B cell (primary cell): Measurements from ENCODE around the gene KCNT2. TPM values are rescaled to one million over a fixed set of nuclear protein-coding genes. Genes with fewer than 3 reads are reported as not detected.

ENCODE experiments used
- ATAC-seq: fragments of 200-7000 bp; cut with Tn5 transposase; one replicate; pipeline ENCODE4 v1.10.0; 2021; ENCODE audit warnings: low read depth, mild to moderate bottlenecking, moderate number of reproducible peaks, moderate library complexity
- CTCF ChIA-PET: fragments of 350-600 bp; sonication (Branson Sonifier 250); formaldehyde crosslinking; loops from one replicate; lab custom pipeline; 2021; ENCODE audit warnings: antibody characterized with exemption, inconsistent platforms; lab: Charles Lee
- POLR2A ChIA-PET: fragments of 350-600 bp; sonication (Branson Sonifier 250); formaldehyde crosslinking; loops from one replicate; lab custom pipeline; 2021; ENCODE audit warnings: antibody characterized with exemption; lab: Charles Lee
- DNase-seq: peaks from one replicate; pipeline ENCODE4 v3.0.0; 2013
- H2AFZ ChIP-seq: 2 replicates; pipeline ENCODE4 v1.6.1; 2012; ENCODE audit warnings: mild to moderate bottlenecking, low read depth, low read length; ENCODE audit not compliant: insufficient read depth, poor library complexity, severe bottlenecking
- H3K27ac ChIP-seq, 2 donors: 1 replicate in 1 of 2; 2 replicates in 1 of 2; pipeline ENCODE4 v1.5.1; 2012 to 2013; ENCODE audit warnings: low read length in 2 of 2, mild to moderate bottlenecking in 2 of 2, moderate library complexity in 1 of 2
- H3K27me3 ChIP-seq, 4 experiments: fragments of 200-600 bp in 1 of 4; sonication (generic) in 1 of 4; replicated peaks in 1 of 4; 1 replicate in 2 of 4; 2 replicates in 2 of 4; pipeline versions ENCODE4 v1.6.1 to v1.7.0; 2013 to 2016; ENCODE audit warnings: low read length in 3 of 4, mild to moderate bottlenecking in 2 of 4, mixed read lengths in 1 of 4, moderate library complexity in 1 of 4; ENCODE audit not compliant: insufficient read depth in 4 of 4, control insufficient read depth in 3 of 4; ENCODE audit errors: control extremely low read depth in 1 of 4
- H3K36me3 ChIP-seq, 2 experiments: replicated peaks in 1 of 2; 1 replicate in 1 of 2; 2 replicates in 1 of 2; pipeline versions ENCODE4 v1.6.1 to v1.7.1; 2013; ENCODE audit warnings: low read length in 1 of 2; ENCODE audit not compliant: insufficient read depth in 2 of 2, control insufficient read depth in 1 of 2; ENCODE audit errors: control extremely low read depth in 1 of 2, extremely low read depth in 1 of 2
- H3K4me1 ChIP-seq, 2 donors: fragments of 200-600 bp in 1 of 2; sonication (generic) in 1 of 2; 1 replicate in 1 of 2; 2 replicates in 1 of 2; pipeline versions ENCODE4 v1.5.1 to v1.6.1; 2013 to 2017; ENCODE audit warnings: low read length in 2 of 2; ENCODE audit not compliant: control insufficient read depth in 2 of 2, insufficient read depth in 2 of 2
- H3K4me2 ChIP-seq: replicated peaks from 2 replicates; pipeline ENCODE3; 2012; ENCODE audit warnings: mild to moderate bottlenecking, low read depth, low read length; ENCODE audit not compliant: poor library complexity, severe bottlenecking
- H3K4me3 ChIP-seq, 5 experiments: fragments of 200-600 bp in 1 of 5; sonication (generic) in 1 of 5; 1 replicate in 3 of 5; 2 replicates in 2 of 5; pipeline versions ENCODE4 v1.5.1 to v1.7.0; 2011 to 2016; ENCODE audit warnings: low read length in 4 of 5, mild to moderate bottlenecking in 4 of 5, low read depth in 2 of 5, control low read depth in 1 of 5, moderate library complexity in 1 of 5; ENCODE audit not compliant: insufficient read depth in 1 of 5; ENCODE audit errors: control extremely low read depth in 1 of 5, extremely low read depth in 1 of 5
- H3K79me2 ChIP-seq: fragments of 200-600 bp; sonication (generic); one replicate; pipeline ENCODE4 v1.6.0; 2016; ENCODE audit warnings: low read length; ENCODE audit not compliant: control insufficient read depth, insufficient read depth
- H3K9ac ChIP-seq: fragments of 200-600 bp; sonication (generic); 2 replicates; pipeline ENCODE4 v1.6.1; 2017; ENCODE audit warnings: mild to moderate bottlenecking, low read length, moderate library complexity
- H3K9me3 ChIP-seq, 3 donors: one replicate each; pipeline versions ENCODE4 v1.6.1 to v1.7.1; 2013; ENCODE audit warnings: low read length in 2 of 3; ENCODE audit not compliant: control insufficient read depth in 2 of 3, insufficient read depth in 1 of 3; ENCODE audit errors: control extremely low read depth in 1 of 3
- H4K20me1 ChIP-seq: 2 replicates; pipeline ENCODE4 v1.6.0; 2012; ENCODE audit warnings: mild to moderate bottlenecking, low read length; ENCODE audit not compliant: insufficient read depth, control insufficient read depth, poor library complexity, severe bottlenecking
- H3K27ac Mint-ChIP-seq: one replicate; pipeline ENCODE4 v1.8.0; 2021; ENCODE audit warnings: mixed read lengths
- H3K27me3 Mint-ChIP-seq: one replicate; pipeline ENCODE4 v1.8.0; 2021; ENCODE audit warnings: mixed read lengths
- H3K4me1 Mint-ChIP-seq: one replicate; pipeline ENCODE4 v1.8.0; 2021; ENCODE audit warnings: mixed read lengths
- H3K4me3 Mint-ChIP-seq: one replicate; pipeline ENCODE4 v1.8.0; 2021; ENCODE audit warnings: mixed read lengths
- H3K9me3 Mint-ChIP-seq: one replicate; pipeline ENCODE4 v1.8.0; 2022; ENCODE audit warnings: mixed read lengths; ENCODE audit not compliant: insufficient read depth
- EZH2 ChIP-seq: IDR thresholded peaks from 2 replicates; pipeline ENCODE4 v1.6.1; 2012; ENCODE audit warnings: borderline replicate concordance, low read depth, mild to moderate bottlenecking, moderate library complexity, low read length; ENCODE audit not compliant: insufficient read depth, poor library complexity, severe bottlenecking
- WGBS: methylation state at CpG from one replicate; pipeline ENCODE4 v1.1.5; 2013; ENCODE audit warnings: missing lambda C conversion rate; ENCODE audit not compliant: insufficient coverage; 5-methylcytosine and 5-hydroxymethylcytosine counted together
- intact Hi-C: fragments of 100-400 bp; cut with micrococcal nuclease; formaldehyde crosslinking; loops from one replicate; pipeline ENCODE4 v1.10.0; 2022
- polyA plus RNA-seq: library from polyadenylated mRNA; depleted of rRNA; stranded (reverse); fragments of >200 nt; gene quantifications from 2 replicates; pipeline ENCODE4 v1.2.3, GENCODE V29; 2012
- total RNA-seq, 2 donors: library from RNA; stranded (reverse); fragments of 120-200 nt in 1 of 2; gene quantifications; 1 replicate in 1 of 2; 2 replicates in 1 of 2; pipeline versions ENCODE4 v1.2.3 to v1.2.4, GENCODE V29; 2013 to 2022
- TF ChIP-seq, protein P1 (sequence below): fragments of 200-600 bp; IDR thresholded peaks from one replicate; pipeline ENCODE4 v1.8.0; 2022; ENCODE audit warnings: antibody characterized with exemption, mild to moderate bottlenecking

KCNT2 gene
- total and polyA plus RNA-seq, 2 donors (not counting 1 experiment from before 2014, with no cell fraction given): not detected

DNA sequence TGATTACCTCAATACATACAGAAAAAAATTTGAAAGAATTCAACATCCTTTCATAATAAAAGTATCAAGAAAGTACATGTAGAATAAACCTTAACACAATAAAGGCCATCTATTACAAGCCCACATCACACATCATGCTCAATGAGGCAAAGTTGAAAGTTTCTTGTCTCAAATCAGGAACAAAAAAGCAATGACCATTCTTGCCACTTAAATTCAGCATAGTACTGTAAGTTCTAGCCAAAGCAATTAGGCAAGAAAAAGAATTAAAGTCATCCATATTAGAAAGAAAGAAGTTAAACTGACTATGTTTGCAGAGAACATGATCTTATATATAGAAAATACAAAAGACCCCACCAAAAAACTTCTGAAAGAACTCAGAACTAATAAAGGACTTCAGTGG is 44.5 kb downstream of the KCNT2 start:
- Histone ChIP-seq H3K4me3 (no peak overlapping the region), H3K79me2 (no peaks in the 10 kb centered on the region), H3K27me3 (no peaks in the 10 kb centered on the region), H3K27ac (no peak overlapping the region), H3K4me2 (no peak overlapping the region), H3K9ac (no peak overlapping the region), H3K36me3 (no peaks in the 10 kb centered on the region), H4K20me1 (no peaks in the 10 kb centered on the region), H3K9me3 (peaks cover 0 to 2% (median 0%) of the 10 kb centered on the region in 3 donors), H2AFZ (no peak overlapping the region), H3K4me1 (no peaks in the 10 kb centered on the region)
- Mint-ChIP-seq H3K27me3 (no peaks in the 10 kb centered on the region), H3K4me3 (no peak overlapping the region), H3K27ac (no peak overlapping the region), H3K4me1 (no peaks in the 10 kb centered on the region), H3K9me3 (peaks cover 7% of the 10 kb centered on the region)
- ChIA-PET CTCF (no interaction called here), POLR2A (no interaction called here)
- intact Hi-C loops: no loop called here
- no peak for DNase-seq
- no peak for ATAC-seq
- TF ChIP-seq, protein P1, sequence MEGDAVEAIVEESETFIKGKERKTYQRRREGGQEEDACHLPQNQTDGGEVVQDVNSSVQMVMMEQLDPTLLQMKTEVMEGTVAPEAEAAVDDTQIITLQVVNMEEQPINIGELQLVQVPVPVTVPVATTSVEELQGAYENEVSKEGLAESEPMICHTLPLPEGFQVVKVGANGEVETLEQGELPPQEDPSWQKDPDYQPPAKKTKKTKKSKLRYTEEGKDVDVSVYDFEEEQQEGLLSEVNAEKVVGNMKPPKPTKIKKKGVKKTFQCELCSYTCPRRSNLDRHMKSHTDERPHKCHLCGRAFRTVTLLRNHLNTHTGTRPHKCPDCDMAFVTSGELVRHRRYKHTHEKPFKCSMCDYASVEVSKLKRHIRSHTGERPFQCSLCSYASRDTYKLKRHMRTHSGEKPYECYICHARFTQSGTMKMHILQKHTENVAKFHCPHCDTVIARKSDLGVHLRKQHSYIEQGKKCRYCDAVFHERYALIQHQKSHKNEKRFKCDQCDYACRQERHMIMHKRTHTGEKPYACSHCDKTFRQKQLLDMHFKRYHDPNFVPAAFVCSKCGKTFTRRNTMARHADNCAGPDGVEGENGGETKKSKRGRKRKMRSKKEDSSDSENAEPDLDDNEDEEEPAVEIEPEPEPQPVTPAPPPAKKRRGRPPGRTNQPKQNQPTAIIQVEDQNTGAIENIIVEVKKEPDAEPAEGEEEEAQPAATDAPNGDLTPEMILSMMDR: no peak
- TF ChIP-seq EZH2: no peak

DNA sequence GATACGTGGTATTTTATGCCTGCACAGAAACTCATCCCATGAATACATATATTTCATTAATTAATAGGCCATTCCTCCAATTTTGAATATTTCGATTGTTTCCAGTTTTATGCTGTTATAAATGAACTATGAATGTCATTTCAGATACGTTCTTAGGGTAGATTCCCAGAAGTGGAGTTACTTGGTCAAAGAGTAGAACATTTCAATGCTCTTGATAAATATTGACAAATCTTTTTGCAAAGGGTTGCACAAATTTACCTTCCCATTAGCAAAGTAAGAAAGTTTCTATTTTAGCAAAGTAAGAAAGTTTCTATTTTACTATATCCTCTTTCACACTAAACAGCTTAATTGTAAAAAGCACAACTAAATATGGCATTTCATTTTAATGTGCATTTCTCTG is 48.9 kb downstream of the KCNT2 start:
- H3K4me3 Mint-ChIP-seq: no peak overlapping the region
- DNase-seq (no peak), ATAC-seq (no peak)
- peaks cover 14% of the 10 kb centered on the region for H3K9me3 Mint-ChIP-seq
- H3K4me1 Mint-ChIP-seq: no peaks in the 10 kb centered on the region
- no peaks in the 10 kb centered on the region for H3K79me2 ChIP-seq
- CTCF ChIA-PET: no interaction called here
- H3K27me3 ChIP-seq: no peaks in the 10 kb centered on the region
- H3K4me1 ChIP-seq: no peaks in the 10 kb centered on the region
- no peak overlapping the region for H3K4me2 ChIP-seq
- H3K27ac Mint-ChIP-seq: no peak overlapping the region
- TF ChIP-seq, protein P1: no peak
- TF ChIP-seq EZH2: no peak
- no peak overlapping the region for H2AFZ ChIP-seq
- intact Hi-C loops: no loop called here
- no peak overlapping the region for H3K27ac ChIP-seq
- WGBS: no CpG with 5 or more reads among the region's 3 CpGs
- no peak overlapping the region for H3K9ac ChIP-seq
- H3K36me3 ChIP-seq: no peaks in the 10 kb centered on the region
- H3K27me3 Mint-ChIP-seq: no peaks in the 10 kb centered on the region
- peaks cover 0 to 2% (median 0%) of the 10 kb centered on the region in 3 donors for H3K9me3 ChIP-seq
- no peak overlapping the region for H3K4me3 ChIP-seq
- H4K20me1 ChIP-seq: no peaks in the 10 kb centered on the region
- POLR2A ChIA-PET: no interaction called here
